Fibroblast of the aortic adventitia (primary cell): Measurements from ENCODE around the gene CEACAM3. TPM values are rescaled to one million over a fixed set of nuclear protein-coding genes. Genes with fewer than 3 reads are reported as not detected.

ENCODE experiments used
- DNase-seq: peaks from one replicate; pipeline ENCODE4 v3.0.0-alpha.2; 2010; ENCODE audit warnings: low read depth
- H3K4me3 ChIP-seq: 2 replicates; pipeline ENCODE4 v1.5.1; 2011; ENCODE audit warnings: low read depth, mild to moderate bottlenecking, control low read depth, low read length, moderate library complexity
- CTCF ChIP-seq: IDR thresholded peaks from 2 replicates; pipeline ENCODE4 v1.5.1; 2011; ENCODE audit warnings: mild to moderate bottlenecking, low read length, control low read depth, inconsistent platforms; ENCODE audit not compliant: insufficient read depth
- total RNA-seq: library from RNA; depleted of rRNA; stranded (reverse); fragments of >200 nt; gene quantifications from 2 replicates; pipeline ENCODE4 v1.2.3, GENCODE V29; 2012; ENCODE audit warnings: low replicate concordance

The CEACAM3 gene
- total RNA-seq, 1 donor, result not detected

GRCh38 chr19:41843371-41843770 lies 47.0 kb downstream of the CEACAM3 start:
- no peak overlapping the region for H3K4me3 ChIP-seq
- DNase-seq, result no peak
- TF ChIP-seq CTCF, result no peak

DNA sequence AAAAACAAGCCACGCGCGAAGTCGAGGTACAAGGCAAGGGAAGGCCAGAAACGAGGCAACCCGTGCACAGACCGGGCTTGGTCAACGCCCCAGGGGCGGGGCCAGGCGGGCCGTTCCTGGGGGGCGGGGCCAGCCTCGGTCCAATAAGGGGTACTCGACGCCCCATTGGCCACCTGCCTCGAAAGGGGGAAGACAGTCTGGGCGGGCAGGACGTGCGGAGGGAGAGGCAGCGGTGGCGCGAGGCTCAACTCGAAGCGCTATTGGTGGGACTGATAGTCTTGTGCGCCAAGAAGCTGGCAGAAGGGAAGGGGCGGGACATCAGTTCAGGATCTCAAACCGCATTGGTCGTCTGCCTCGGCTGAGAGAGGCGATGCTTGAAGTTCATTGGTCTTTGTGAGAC lies 48.2 kb downstream of the CEACAM3 start, which contains the start of gene LYPD4:
Gene LYPD4, minus strand, starts transcription at position 83 of the 400 bp plus-strand sequence. CDS start 5,398 bp downstream, outside the sequence.
- DNase-seq, result no peak
- no peak within 1 kb of the TSS for H3K4me3 ChIP-seq
- no peak for TF ChIP-seq CTCF

DNA sequence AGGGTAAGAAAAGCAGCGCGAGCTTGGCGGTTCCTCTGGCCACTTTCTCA lies 48.4 kb downstream of the CEACAM3 start, which contains the start of gene DMRTC2:
Gene DMRTC2, plus strand, starts transcription at position 42 of the 50 bp plus-strand sequence. CDS start 2,387 bp downstream, outside the sequence.
- no peak for TF ChIP-seq CTCF

GRCh38 chr19:41845051-41845590 lies 48.7 kb downstream of the CEACAM3 start:
- no peak for TF ChIP-seq CTCF
- H3K4me3 ChIP-seq, result no peak overlapping the region

More for the DNA sequence above, 48.4 kb downstream of the CEACAM3 start, which contains the start of gene DMRTC2:
- DNase-seq, result no peak
- H3K4me3 ChIP-seq, result no peak within 1 kb of the TSS

DNA sequence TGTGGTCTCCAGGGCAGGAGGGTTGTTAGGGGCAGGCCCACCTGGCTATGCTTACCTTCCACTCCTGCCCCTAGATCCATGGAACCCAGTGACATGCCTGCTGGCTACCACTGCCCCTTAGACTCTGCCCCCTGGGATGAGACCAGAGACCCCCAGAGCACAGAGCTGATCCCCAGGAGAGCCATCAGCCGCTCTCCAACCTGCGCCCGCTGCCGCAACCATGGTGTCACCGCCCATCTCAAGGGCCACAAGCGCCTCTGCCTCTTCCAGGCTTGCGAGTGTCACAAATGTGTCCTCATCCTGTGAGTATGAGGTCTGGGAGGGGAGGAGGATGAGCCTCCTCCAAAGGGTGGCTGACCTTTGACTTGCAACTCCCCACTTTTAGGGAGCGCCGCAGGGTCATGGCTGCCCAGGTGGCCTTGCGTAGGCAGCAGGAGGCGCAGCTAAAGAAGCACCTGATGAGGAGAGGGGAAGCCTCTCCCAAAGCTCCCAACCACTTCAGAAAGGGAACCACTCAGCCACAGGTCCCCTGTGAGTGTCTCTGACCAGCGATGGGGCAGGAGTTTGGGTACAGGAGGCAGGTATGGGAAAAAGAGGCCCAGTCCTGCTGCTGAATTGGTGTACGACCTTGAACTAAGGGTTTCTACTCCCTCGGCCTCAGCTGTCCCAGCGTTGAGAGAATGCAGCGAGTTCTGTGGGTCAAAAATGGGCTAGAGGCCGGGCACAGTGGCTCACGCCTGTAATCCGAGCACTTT lies 51.1 kb downstream of the CEACAM3 start:
- H3K4me3 ChIP-seq, result no peak overlapping the region
- no peak for TF ChIP-seq CTCF
- no peak for DNase-seq

More at GRCh38 chr19:41845051-41845590, 48.7 kb downstream of the CEACAM3 start:
- DNase-seq, result no peak

GRCh38 chr19:41848666-41849065 lies 52.3 kb downstream of the CEACAM3 start:
- no peak overlapping the region for H3K4me3 ChIP-seq
- TF ChIP-seq CTCF, result no peak
- DNase-seq, result no peak

- TF ChIP-seq CTCF, result no peak
- no peak overlapping the region for H3K4me3 ChIP-seq
- DNase-seq, result no peak
These were observed 52.7 kb downstream of the CEACAM3 start for GRCh38 chr19:41849067-41849466.
